Stimulated activated CD4-positive, alpha-beta T cell treated with anti-CD3 and anti-CD28 coated beads, Interleukin-15, amount 100 ng/mL, for 24 hours (primary cell): ENCODE results near the gene DLG2.

ENCODE experiments used
- DNase-seq: peaks from one replicate; pipeline ENCODE4 v3.0.0-alpha.2; 2020

Gene DLG2

GRCh38 chr11:84036664-84037194 lies 1590.4 kb downstream of the DLG2 start:
- no peak for DNase-seq

DNA sequence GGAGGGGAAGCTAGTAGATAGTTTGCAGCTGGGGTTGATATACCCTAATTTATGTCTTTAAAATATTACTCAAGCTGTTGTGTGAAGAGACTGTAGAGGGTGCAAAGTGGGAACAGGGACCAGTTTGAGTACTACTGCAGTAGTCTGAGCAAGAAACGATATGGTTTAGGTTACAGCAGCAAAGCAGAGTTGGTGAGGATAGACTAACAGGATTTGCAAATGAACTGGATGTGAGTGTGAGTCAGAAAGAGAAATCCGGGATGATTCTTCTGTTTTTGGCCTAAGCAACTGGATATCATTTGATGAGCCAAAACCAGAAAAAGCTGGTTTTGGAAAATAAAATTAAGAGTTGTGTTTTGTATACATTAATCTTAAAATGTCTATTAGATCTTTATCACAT lies 1591.5 kb downstream of the DLG2 start:
- no peak for DNase-seq

- DNase-seq: no peak
Observed at GRCh38 chr11:84034484-84034883, 1592.7 kb downstream of the DLG2 start.

DNA sequence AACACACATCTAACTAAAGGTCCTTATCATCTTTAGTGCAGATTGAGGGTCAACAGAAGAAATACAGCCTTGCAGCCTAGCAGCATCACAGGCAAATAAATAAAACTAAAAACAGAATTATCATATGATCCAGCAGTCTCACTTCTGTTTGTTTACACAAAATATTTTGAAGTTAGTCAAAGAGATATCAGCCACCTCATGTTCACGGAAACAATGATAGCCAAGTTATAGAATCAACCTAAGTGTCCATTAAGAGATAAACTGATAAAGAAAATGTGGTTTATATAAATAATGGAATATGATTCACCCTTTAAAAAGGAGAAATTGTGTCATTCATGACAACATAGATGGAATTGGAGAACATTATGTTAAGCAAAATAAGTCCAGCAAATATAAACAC lies 1602.9 kb downstream of the DLG2 start:
- DNase-seq: no peak

- DNase-seq: no peak
Observed at GRCh38 chr11:84022695-84023094, 1604.4 kb downstream of the DLG2 start.

- DNase-seq: no peak
Observed at GRCh38 chr11:84022201-84022600, 1604.9 kb downstream of the DLG2 start.

DNA sequence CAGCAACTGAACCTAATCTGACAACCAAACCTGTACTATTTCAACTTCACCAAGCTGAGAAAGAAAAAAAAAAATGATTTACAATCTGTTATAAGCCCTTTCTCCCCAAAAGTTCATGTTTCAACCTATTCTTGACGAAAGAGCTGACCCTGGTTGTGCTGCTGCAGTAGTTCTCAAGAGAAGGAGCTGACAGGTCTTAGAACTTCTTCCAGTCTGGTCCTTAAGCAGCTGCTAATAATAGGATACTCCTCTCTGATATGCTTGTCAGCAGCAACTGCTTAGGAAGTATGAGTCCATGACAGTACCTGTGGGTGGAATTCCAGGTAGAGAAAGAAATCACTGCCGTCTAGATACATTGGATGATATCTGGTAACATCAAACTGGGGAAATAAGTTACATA lies 1605.9 kb downstream of the DLG2 start:
- DNase-seq: no peak

- DNase-seq: no peak
Observed at GRCh38 chr11:84019571-84020194, 1607.5 kb downstream of the DLG2 start.

- no peak for DNase-seq
Observed at GRCh38 chr11:84014539-84014938, 1612.6 kb downstream of the DLG2 start.

DNA sequence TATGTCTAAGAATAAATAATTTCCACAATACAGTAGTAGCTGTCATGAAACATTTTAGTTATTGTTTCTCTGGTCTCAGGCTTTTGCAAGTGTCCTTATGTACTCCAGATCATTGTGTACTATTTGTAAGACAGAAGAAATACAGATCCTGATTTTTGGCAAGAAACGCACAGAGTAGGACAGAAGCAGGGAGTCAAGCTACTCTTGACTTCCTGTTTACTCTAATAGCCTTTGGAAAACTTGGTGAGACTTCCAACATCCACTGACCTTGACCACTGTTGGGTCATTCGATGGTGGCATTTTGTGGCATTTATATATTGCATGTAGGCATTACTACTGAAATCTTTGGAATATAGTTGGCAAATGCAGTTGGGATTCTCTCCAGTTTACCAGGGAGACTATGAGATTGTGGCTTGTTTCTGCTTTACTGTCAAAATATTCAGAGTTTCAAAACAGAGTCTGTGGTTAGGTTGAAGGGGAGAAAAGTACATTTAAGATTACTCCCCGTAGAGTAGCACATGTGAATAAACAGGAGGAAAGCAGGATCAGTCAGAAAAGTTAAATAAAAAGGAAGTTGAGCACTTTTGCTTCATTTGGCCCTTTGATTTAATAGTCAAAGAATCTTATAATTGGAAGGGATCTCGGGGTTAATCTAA lies 1614.8 kb downstream of the DLG2 start:
- DNase-seq: no peak

- no peak for DNase-seq
Observed at GRCh38 chr11:84003181-84003580, 1624.0 kb downstream of the DLG2 start.

GRCh38 chr11:83998921-83999320 lies 1628.2 kb downstream of the DLG2 start:
- DNase-seq: no peak

DNA sequence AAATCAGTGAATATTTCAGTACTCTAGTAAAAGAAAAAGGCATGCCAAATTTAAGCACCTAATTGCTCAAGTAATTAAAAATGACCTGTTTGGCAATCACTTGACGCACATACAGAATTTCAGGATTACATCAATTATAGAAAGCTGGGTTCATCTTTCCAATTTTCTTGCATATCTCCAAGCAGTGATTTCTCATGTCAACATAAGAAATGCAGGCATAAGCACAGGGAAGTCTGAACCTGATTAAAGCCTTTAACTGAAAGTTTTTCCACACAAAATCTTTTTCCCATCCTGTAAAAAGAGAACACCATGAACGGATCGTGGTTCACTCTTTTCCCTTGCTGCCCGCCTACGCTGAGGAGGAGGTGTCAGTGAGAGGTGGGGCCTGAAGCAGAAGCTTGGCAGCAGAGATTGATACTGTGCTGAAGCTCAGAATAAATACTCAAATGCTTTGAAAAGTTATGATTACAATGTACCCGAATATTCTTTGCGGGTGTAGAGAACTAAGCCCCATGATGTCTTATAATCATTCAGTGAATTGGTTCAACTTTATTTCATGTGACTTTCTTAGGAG lies 1636.9 kb downstream of the DLG2 start:
- no peak for DNase-seq

GRCh38 chr11:83982825-83983224 lies 1644.3 kb downstream of the DLG2 start:
- DNase-seq: no peak

- DNase-seq: no peak
Observed at GRCh38 chr11:83979593-83979992, 1647.6 kb downstream of the DLG2 start.

DNA sequence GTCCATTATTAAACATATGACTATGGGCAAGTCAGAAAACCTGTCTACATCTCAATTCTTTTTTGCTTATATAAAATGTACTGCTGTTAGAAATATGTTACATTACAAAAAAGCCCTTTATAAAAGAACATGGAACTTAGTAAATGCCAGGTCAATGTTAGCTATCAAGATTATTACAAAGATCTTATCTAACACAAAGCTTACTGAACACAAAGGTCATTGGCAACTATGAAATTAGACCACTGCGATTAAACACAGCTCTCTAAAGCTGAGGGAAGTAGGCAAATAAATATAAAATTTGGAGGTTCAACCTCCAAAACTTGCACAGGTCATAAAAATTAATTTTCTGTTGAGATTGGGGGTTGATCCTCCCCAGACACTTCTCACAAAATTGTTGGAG lies 1648.2 kb downstream of the DLG2 start:
- DNase-seq: no peak

DNA sequence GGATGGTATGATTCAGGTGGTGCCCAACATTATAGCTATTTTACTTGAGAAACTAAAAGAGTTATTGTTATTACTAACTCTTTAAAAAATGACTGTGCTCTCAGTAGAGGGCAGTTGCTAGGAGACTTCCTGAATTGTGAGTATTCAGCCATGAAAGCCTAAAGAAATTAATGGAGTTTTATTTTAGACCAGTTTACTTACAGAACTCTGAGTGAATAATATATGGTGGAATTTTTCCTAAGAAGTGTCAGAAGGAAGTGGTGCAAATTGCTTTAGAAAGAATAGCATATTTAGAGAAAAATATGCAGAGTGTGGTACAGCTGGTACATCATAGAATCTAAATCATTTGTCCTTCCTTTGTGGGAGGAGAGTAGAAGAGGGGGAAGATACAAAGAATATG lies 1651.1 kb downstream of the DLG2 start:
- no peak for DNase-seq

DNA sequence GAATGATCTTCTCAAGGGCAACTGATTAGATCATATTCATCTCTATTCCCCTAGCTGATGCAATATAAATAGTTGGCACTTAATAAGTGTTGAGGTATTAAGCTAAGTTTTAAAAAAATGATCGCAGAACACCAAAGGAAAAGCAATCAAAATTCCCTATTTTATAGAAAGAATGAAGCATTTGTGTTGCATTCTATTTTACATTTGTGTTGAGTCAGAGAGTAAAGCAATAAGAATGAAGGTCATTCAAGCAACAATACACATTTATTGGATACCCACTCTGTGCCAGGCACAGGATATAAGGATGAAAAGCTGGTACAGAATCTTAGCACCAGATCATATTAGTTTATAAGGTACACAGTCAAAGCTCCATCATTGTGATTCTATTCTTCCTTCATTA lies 1654.6 kb downstream of the DLG2 start:
- no peak for DNase-seq

- no peak for DNase-seq
Observed at GRCh38 chr11:83971063-83971462, 1656.1 kb downstream of the DLG2 start.

DNA sequence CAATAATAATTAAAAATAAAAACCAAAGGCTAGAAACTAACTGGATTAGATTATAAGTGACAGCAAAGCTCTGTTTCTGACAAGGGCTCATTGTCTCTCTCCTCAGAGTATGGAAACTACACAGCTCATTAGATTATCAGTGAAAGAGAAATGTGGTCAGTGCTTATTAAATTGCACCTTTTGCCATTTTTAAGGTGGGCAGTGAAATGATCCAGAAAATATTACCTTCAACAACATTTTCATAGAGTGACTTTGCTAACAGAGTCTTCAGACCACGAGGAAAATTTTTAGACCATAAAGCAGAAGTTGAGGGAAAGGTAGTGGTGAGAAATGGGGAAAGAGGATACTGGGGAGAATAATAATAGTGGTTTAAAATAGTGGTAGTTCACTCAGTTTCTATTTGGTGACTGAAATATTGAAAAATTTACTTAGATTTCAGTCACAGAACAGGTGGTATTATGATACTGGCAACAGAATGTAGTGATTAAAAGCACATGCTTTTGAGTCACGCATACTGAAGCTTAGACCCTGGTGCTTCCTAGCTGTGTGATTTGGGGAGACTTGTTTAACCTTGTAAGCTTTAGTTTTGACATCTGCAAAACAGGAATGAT lies 1657.0 kb downstream of the DLG2 start:
- no peak for DNase-seq

GRCh38 chr11:83957038-83957900 lies 1669.9 kb downstream of the DLG2 start:
- DNase-seq: no peak

DNA sequence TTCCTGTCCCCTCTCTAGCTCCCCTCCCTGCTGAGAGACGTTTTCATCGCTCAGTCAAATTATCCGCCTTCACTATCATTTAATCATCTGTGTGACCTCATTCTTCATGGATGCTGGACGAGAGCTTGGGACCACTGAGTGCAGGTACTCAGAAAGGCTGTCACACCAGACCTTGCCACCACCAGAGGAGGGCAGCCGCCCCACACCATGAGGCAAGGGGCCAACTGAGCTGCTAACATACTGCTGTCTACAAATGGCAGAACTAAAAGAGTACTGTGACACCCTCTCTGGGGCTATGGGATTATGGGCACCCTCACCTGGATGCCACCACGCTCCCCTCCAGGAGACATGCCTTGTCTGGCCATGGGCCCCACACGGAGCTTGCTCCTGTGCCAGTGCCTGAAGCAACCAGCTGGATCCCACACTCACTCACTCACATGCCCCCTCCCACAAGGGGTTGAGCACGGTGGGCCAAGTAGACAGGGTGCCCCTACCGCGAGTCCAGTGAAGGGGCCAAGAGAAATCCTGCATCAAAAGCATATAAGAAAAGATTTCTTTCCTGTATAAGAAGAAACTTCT lies 1670.9 kb downstream of the DLG2 start:
- DNase-seq: no peak

GRCh38 chr11:83954780-83955179 lies 1672.4 kb downstream of the DLG2 start:
- no peak for DNase-seq
